CD14-positive monocyte (primary cell): ENCODE data around the gene LSS. TPM values are rescaled to one million over a fixed set of nuclear protein-coding genes. Genes with fewer than 3 reads are reported as not detected.

ENCODE experiments used
- DNase-seq, 3 donors: peaks; one replicate each; pipeline ENCODE4 v3.0.0-alpha.2; 2011 to 2022
- H2AFZ ChIP-seq: 2 replicates; pipeline ENCODE4 v1.6.0; 2012; ENCODE audit warnings: mild to moderate bottlenecking, low read depth, low read length, inconsistent platforms; ENCODE audit not compliant: insufficient read depth, poor library complexity, severe bottlenecking
- H3K27ac ChIP-seq, 2 donors: 1 replicate in 1 of 2; 2 replicates in 1 of 2; pipeline ENCODE4 v1.5.1; 2012 to 2013; ENCODE audit warnings: low read length in 2 of 2, control low read depth in 1 of 2, inconsistent platforms in 1 of 2, low read depth in 1 of 2, mild to moderate bottlenecking in 1 of 2
- H3K27me3 ChIP-seq, 2 donors: one replicate each; pipeline versions ENCODE4 v1.6.0 to v1.6.1; 2011 to 2013; ENCODE audit warnings: low read length in 2 of 2; ENCODE audit not compliant: control insufficient read depth in 2 of 2, insufficient read depth in 2 of 2
- H3K36me3 ChIP-seq, 2 donors: replicated peaks in 1 of 2; 1 replicate in 1 of 2; 2 replicates in 1 of 2; pipeline versions ENCODE4 v1.5.1 to v1.6.1; 2012 to 2013; ENCODE audit warnings: low read length in 2 of 2, control low read depth in 1 of 2, inconsistent platforms in 1 of 2, mild to moderate bottlenecking in 1 of 2; ENCODE audit not compliant: insufficient read depth in 2 of 2, control insufficient read depth in 1 of 2
- H3K4me1 ChIP-seq, 2 donors: 1 replicate in 1 of 2; 2 replicates in 1 of 2; pipeline versions ENCODE4 v1.5.1 to v1.6.1; 2012 to 2013; ENCODE audit warnings: low read length in 2 of 2, control low read depth in 1 of 2, inconsistent platforms in 1 of 2, mild to moderate bottlenecking in 1 of 2, moderate library complexity in 1 of 2; ENCODE audit not compliant: insufficient read depth in 2 of 2, control insufficient read depth in 1 of 2
- H3K4me2 ChIP-seq: replicated peaks from 2 replicates; pipeline ENCODE3; 2012; ENCODE audit warnings: low read length, moderate library complexity, mild to moderate bottlenecking; ENCODE audit not compliant: poor library complexity, severe bottlenecking; ENCODE audit errors: extremely low read depth
- H3K4me3 ChIP-seq, 3 experiments: fragments of 200-600 bp in 1 of 3; sonication (generic) in 1 of 3; replicated peaks in 1 of 3; 1 replicate in 2 of 3; 2 replicates in 1 of 3; pipeline ENCODE4 v1.5.1; 2011 to 2013; ENCODE audit warnings: low read length in 3 of 3, mild to moderate bottlenecking in 3 of 3, control low read depth in 2 of 3, low read depth in 2 of 3, inconsistent platforms in 1 of 3, moderate library complexity in 1 of 3
- H3K79me2 ChIP-seq: 2 replicates; pipeline ENCODE4 v1.6.0; 2012; ENCODE audit warnings: mild to moderate bottlenecking, control low read depth, inconsistent platforms, low read length, moderate library complexity; ENCODE audit not compliant: insufficient read depth
- H3K9ac ChIP-seq: 2 replicates; pipeline ENCODE4 v1.6.0; 2017; ENCODE audit warnings: low read length, mild to moderate bottlenecking; ENCODE audit not compliant: insufficient read depth, poor library complexity, severe bottlenecking
- H3K9me3 ChIP-seq, 2 donors: replicated peaks in 1 of 2; 1 replicate in 1 of 2; 2 replicates in 1 of 2; pipeline versions ENCODE4 v1.5.1 to v1.6.1; 2012 to 2013; ENCODE audit warnings: low read length in 2 of 2, control low read depth in 1 of 2; ENCODE audit not compliant: control insufficient read depth in 1 of 2, insufficient read depth in 1 of 2
- H4K20me1 ChIP-seq: 2 replicates; pipeline ENCODE4 v1.6.0; 2012; ENCODE audit warnings: mild to moderate bottlenecking, low read length, control low read depth, moderate library complexity; ENCODE audit not compliant: insufficient read depth
- H3K27ac Mint-ChIP-seq, 7 donors: one replicate each; pipeline ENCODE4 v1.8.0; 2020; ENCODE audit warnings: mild to moderate bottlenecking in 7 of 7, mixed read lengths in 7 of 7, moderate library complexity in 6 of 7, inconsistent platforms in 2 of 7
- H3K27me3 Mint-ChIP-seq, 3 donors: one replicate each; pipeline ENCODE4 v1.8.0; 2021 to 2022; ENCODE audit warnings: low read depth in 3 of 3, mild to moderate bottlenecking in 3 of 3, mixed read lengths in 3 of 3, moderate library complexity in 3 of 3, inconsistent platforms in 1 of 3
- H3K36me3 Mint-ChIP-seq, 2 donors: one replicate each; pipeline ENCODE4 v1.8.0; 2020; ENCODE audit warnings: mixed read lengths in 2 of 2, inconsistent platforms in 1 of 2, mild to moderate bottlenecking in 1 of 2
- H3K4me1 Mint-ChIP-seq: one replicate; pipeline ENCODE4 v1.8.0; 2020; ENCODE audit warnings: mild to moderate bottlenecking, mixed read lengths
- H3K4me3 Mint-ChIP-seq, 2 donors: one replicate each; pipeline ENCODE4 v1.8.0; 2020; ENCODE audit warnings: mild to moderate bottlenecking in 2 of 2, mixed read lengths in 2 of 2, moderate library complexity in 1 of 2
- H3K9me3 Mint-ChIP-seq, 7 donors: one replicate each; pipeline ENCODE4 v1.8.0; 2020 to 2022; ENCODE audit warnings: mixed read lengths in 7 of 7, mild to moderate bottlenecking in 6 of 7, moderate library complexity in 6 of 7, inconsistent platforms in 2 of 7
- WGBS: methylation state at CpG from one replicate; pipeline ENCODE4 v1.1.5; 2013; ENCODE audit warnings: missing lambda C conversion rate; ENCODE audit not compliant: insufficient coverage; 5-methylcytosine and 5-hydroxymethylcytosine counted together
- intact Hi-C, 2 donors: fragments of 100-400 bp; cut with micrococcal nuclease; formaldehyde crosslinking; loops; one replicate each; pipeline versions ENCODE4 v1.15.0 to v1.15.1; 2023
- polyA plus RNA-seq, 3 donors: library from polyadenylated mRNA; depleted of rRNA in 1 of 3; unstranded in 2 of 3; stranded (reverse) in 1 of 3; fragments of 300-500 nt in 2 of 3; fragments of >200 nt in 1 of 3; fragmentation: Illumina TruSeq in 2 of 3; gene quantifications; 1 replicate in 2 of 3; 2 replicates in 1 of 3; pipeline ENCODE4 v1.2.3, GENCODE V29; 2012 to 2021
- TF ChIP-seq, protein P1 (sequence below): fragments of 200-600 bp; IDR thresholded peaks from one replicate; pipeline ENCODE4 v1.8.0; 2022; ENCODE audit warnings: antibody characterized with exemption, mild to moderate bottlenecking

LSS gene
- polyA plus RNA-seq, 3 donors, result 4.1 to 20.0 (median 4.9) TPM

DNA sequence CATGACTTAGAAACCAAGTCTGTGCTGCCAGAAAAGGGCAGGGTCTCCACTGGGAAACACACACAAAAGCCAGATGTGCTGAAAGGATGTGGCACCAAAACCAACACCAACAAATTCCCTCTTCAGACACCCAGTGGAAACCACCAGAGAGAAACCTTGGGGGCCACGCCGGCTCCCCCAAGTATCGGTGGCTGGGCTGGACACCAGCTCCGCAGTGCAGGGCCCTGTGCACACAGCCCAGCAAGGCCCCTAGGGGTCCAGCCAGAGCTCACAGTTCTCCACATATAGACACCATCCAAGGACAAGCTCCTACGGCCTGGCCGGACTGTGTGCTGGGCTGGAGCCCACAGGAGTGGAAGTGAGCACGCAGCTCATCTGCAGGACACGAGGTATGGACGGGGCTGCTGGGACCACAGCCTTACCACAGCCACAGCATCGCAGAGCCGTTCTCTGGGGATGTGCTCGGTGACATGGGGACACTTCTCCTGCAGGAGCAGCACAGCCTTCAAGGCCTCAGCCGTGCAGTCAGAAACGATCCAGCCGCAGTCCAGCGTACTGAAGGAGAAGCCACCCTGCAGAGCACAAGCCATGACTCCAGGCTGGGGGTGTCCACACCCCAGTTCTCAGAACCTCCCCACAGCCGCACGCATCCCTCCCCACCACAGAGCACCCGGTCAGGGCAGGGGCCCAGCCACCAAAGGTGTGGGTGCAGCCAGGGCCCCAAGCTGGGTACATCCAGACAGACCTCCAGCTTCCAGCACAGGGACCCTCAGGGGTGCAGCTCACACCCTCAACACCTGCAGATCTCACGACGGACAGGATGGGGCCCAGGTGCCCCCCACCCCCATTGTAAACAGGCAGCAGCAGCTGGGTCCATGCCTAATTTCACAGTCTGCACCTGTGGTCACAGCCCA is 21.3 kb downstream of the LSS start:
- DNase-seq, result no peak
- Histone ChIP-seq H3K27ac (no peak overlapping the region), H3K9me3 (no peaks in the 10 kb centered on the region), H3K27me3 (no peaks in the 10 kb centered on the region), H4K20me1 (no peaks in the 10 kb centered on the region), H3K36me3 (peaks cover 2 to 36% of the 10 kb centered on the region in 2 donors), H3K4me3 (no peak overlapping the region), H3K9ac (no peak overlapping the region), H3K4me2 (no peak overlapping the region), H2AFZ (no peak overlapping the region), H3K79me2 (no peaks in the 10 kb centered on the region), H3K4me1 (no peaks in the 10 kb centered on the region)
- no peaks in the 10 kb centered on the region for H3K9me3 Mint-ChIP-seq
- H3K4me3 Mint-ChIP-seq, result no peak overlapping the region
- H3K4me1 Mint-ChIP-seq, result no peaks in the 10 kb centered on the region
- TF ChIP-seq, protein P1, sequence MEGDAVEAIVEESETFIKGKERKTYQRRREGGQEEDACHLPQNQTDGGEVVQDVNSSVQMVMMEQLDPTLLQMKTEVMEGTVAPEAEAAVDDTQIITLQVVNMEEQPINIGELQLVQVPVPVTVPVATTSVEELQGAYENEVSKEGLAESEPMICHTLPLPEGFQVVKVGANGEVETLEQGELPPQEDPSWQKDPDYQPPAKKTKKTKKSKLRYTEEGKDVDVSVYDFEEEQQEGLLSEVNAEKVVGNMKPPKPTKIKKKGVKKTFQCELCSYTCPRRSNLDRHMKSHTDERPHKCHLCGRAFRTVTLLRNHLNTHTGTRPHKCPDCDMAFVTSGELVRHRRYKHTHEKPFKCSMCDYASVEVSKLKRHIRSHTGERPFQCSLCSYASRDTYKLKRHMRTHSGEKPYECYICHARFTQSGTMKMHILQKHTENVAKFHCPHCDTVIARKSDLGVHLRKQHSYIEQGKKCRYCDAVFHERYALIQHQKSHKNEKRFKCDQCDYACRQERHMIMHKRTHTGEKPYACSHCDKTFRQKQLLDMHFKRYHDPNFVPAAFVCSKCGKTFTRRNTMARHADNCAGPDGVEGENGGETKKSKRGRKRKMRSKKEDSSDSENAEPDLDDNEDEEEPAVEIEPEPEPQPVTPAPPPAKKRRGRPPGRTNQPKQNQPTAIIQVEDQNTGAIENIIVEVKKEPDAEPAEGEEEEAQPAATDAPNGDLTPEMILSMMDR, result no peak
- H3K36me3 Mint-ChIP-seq, result peaks cover 41 to 49% of the 10 kb centered on the region in 2 donors
- 97% methylated on average over 15 of the region's 21 CpGs for WGBS
- intact Hi-C loops, result no loop called here
- peak overlapping the region in 1 of 7 donors; percentile 22 for H3K27ac Mint-ChIP-seq
- H3K27me3 Mint-ChIP-seq, result peaks cover 0 to 3% (median 0%) of the 10 kb centered on the region in 3 donors

DNA sequence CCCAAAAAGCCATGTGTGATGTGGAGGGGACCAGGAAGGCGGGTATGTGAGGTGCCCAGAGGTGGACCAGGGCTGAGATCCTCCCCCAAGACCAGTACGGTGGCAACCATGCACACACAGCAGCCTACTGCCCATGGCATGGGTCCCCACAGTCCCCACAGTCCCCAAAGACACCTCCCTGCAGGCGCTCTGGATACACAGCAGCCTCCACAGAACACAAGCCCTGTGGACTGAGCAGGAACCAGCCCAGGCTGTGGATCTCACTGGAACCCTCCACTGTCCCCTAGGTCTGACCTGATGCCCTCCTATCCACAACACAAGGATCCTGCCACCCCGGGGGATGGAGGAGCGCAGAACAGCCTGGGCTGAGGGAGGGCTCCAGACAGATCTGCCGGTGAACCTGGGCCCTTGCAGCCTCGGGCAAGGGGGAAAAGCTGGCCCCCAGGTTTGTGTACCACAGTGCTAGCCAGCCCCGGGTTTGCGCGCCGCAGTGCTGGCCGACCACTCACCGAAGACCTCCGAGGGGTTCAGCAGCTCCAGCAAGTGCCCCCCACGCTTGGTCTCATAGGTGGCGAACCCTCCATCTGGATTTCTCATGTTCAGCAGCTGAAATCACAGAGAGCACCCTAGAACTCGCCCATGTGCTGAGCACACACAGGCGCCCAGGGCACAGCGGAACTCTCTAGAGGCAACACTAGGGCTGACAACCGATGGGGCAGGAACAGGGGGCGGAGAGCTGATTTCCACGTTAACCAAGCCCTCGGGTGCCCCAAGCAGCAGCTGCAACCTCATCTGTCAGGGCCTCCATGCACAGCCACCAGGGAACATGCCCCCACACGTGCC is 22.2 kb downstream of the LSS start:
- H2AFZ ChIP-seq, result no peak overlapping the region
- WGBS, result 98% methylated on average over 23 of the region's 24 CpGs
- DNase-seq, result no peak
- intact Hi-C loops, result no loop called here
- no peaks in the 10 kb centered on the region for H3K4me1 ChIP-seq
- no peak overlapping the region for H3K4me2 ChIP-seq
- no peak overlapping the region for H3K4me3 ChIP-seq
- no peaks in the 10 kb centered on the region for H4K20me1 ChIP-seq
- H3K9me3 ChIP-seq, result no peaks in the 10 kb centered on the region
- peaks cover 2 to 36% of the 10 kb centered on the region in 2 donors for H3K36me3 ChIP-seq
- no peaks in the 10 kb centered on the region for H3K27me3 ChIP-seq
- H3K9ac ChIP-seq, result no peak overlapping the region
- no peak overlapping the region for H3K27ac ChIP-seq
- Mint-ChIP-seq H3K4me3 (no peak overlapping the region), H3K36me3 (peaks cover 38 to 49% of the 10 kb centered on the region in 2 donors), H3K9me3 (no peaks in the 10 kb centered on the region), H3K27ac (no peak overlapping the region), H3K4me1 (no peaks in the 10 kb centered on the region), H3K27me3 (peaks cover 0 to 3% (median 0%) of the 10 kb centered on the region in 3 donors)
- TF ChIP-seq, protein P1, result no peak
- H3K79me2 ChIP-seq, result no peaks in the 10 kb centered on the region
